SK-N-SH treated with all-trans-retinoic acid at 6 μM for 48 hours (cell line): ENCODE results near the gene SCEL.

Experiments used
- ARNTL ChIP-seq: fragments of 450-650 bp; formaldehyde crosslinking; IDR thresholded peaks from 2 replicates; pipeline ENCODE4 v1.5.0; 2020; ENCODE audit warnings: low read depth, mild to moderate bottlenecking, moderate library complexity, borderline replicate concordance
- TCF4 ChIP-seq: fragments of 250-450 bp; sonication (Bioruptor Pico); IDR thresholded peaks from 2 replicates; pipeline ENCODE4 v1.8.0; 2021; ENCODE audit warnings: mild to moderate bottlenecking, moderate library complexity, borderline replicate concordance
- TSHZ2 ChIP-seq: fragments of 250-450 bp; sonication (Bioruptor Pico); IDR thresholded peaks from 2 replicates; pipeline ENCODE4 v1.5.0; 2020; ENCODE audit warnings: mild to moderate bottlenecking, moderate library complexity
- ZFP3 ChIP-seq: fragments of 250-450 bp; sonication (Bioruptor Pico); IDR thresholded peaks from 2 replicates; pipeline ENCODE4 v1.5.0; 2020; ENCODE audit warnings: mild to moderate bottlenecking, moderate library complexity
- ZNF8 ChIP-seq: fragments of 450-650 bp; formaldehyde crosslinking; IDR thresholded peaks from 2 replicates; pipeline ENCODE4 v1.5.0; 2020; ENCODE audit warnings: mild to moderate bottlenecking, moderate library complexity
- TF ChIP-seq, protein P1 (sequence below): fragments of 250-450 bp; sonication (Bioruptor Pico); IDR thresholded peaks from 2 replicates; pipeline ENCODE4 v1.8.0; 2020; ENCODE audit warnings: mild to moderate bottlenecking, moderate library complexity, borderline replicate concordance

- TF ChIP-seq, protein P1, sequence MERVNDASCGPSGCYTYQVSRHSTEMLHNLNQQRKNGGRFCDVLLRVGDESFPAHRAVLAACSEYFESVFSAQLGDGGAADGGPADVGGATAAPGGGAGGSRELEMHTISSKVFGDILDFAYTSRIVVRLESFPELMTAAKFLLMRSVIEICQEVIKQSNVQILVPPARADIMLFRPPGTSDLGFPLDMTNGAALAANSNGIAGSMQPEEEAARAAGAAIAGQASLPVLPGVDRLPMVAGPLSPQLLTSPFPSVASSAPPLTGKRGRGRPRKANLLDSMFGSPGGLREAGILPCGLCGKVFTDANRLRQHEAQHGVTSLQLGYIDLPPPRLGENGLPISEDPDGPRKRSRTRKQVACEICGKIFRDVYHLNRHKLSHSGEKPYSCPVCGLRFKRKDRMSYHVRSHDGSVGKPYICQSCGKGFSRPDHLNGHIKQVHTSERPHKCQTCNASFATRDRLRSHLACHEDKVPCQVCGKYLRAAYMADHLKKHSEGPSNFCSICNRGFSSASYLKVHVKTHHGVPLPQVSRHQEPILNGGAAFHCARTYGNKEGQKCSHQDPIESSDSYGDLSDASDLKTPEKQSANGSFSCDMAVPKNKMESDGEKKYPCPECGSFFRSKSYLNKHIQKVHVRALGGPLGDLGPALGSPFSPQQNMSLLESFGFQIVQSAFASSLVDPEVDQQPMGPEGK (CRISPR knock-in tag): no peak
- TF ChIP-seq TSHZ2 (CRISPR knock-in tag): no peak
- no peak for TF ChIP-seq ZNF8 (CRISPR knock-in tag)
- TF ChIP-seq ARNTL: no peak
- no peak for TF ChIP-seq ZFP3
- TF ChIP-seq TCF4 (CRISPR knock-in tag): no peak
Observed at GRCh38 chr13:77628170-77628569, 92.7 kb downstream of the SCEL start.
